Gastroesophageal sphincter (tissue), 3 donors: ENCODE measurements around the gene TSPAN9.

Experiments used
- CTCF ChIP-seq, 4 experiments: fragments of 200-600 bp in 2 of 4; fragments of 450-650 bp in 2 of 4; sonication (generic) in 1 of 4; IDR thresholded peaks; one replicate each; pipeline ENCODE4 v1.5.1; 2017 to 2019; ENCODE audit warnings: antibody characterized with exemption in 4 of 4, mild to moderate bottlenecking in 2 of 4, moderate library complexity in 2 of 4
- POLR2AphosphoS5 ChIP-seq: sonication (generic); formaldehyde crosslinking; IDR thresholded peaks from one replicate; pipeline ENCODE4 v1.6.1; 2017; ENCODE audit warnings: antibody characterized with exemption

DNA sequence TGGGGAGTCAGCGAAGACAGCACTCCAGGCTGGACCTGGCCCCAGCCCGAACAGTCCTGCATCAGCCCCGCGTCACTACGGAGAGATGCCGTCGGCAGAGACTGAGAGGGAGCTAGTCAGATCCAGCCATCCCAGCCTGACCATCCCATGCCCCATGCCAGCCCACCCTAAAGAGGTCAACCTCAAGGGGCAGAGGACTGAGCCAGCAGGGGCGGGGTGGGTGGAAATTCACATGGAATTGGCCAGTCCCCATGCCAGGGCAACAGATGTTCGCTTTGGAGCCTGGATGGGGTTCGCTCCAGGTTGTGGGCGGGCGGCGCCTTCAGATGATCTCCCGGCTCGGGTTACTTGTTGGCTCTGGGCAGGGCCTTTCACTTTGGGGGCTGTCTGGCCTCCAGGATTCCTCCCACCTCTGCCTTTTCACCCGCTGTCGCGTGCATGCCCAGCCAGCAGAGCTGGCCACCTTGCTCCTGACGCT lies 154.3 kb downstream of the TSPAN9 start:
- TF ChIP-seq POLR2AphosphoS5 = no peak
- no peak for TF ChIP-seq CTCF (IDR thresholded peaks at IDR 0.05)
